ENCODE measurements around the gene RAPGEF1.

- no peak for TF ChIP-seq REST (IDR thresholded peaks at IDR 0.05; ENCODE audit: low read depth)
- no peak for TF ChIP-seq YY1 (IDR thresholded peaks at IDR 0.05; ENCODE audit: low read depth)
- no peak for TF ChIP-seq MAX (IDR thresholded peaks at IDR 0.05)
- TF ChIP-seq TAF1 (IDR thresholded peaks at IDR 0.05; ENCODE audit: low read depth), result no peak
- TF ChIP-seq EP300 (IDR thresholded peaks at IDR 0.05; ENCODE audit: borderline replicate concordance), result no peak
- no peak for TF ChIP-seq CEBPB (IDR thresholded peaks at IDR 0.05)
- no peak for TF ChIP-seq ZBTB7A (IDR thresholded peaks at IDR 0.05; ENCODE audit: low read depth)
- TF ChIP-seq TEAD4 (IDR thresholded peaks at IDR 0.05), result no peak
- no peak for TF ChIP-seq RAD21 (IDR thresholded peaks at IDR 0.05; ENCODE audit: low read depth)
- no peak for TF ChIP-seq TCF12 (IDR thresholded peaks at IDR 0.05; ENCODE audit: low read depth)
- TF ChIP-seq USF1 (IDR thresholded peaks at IDR 0.05), result no peak
- no peak for TF ChIP-seq CREB1 (IDR thresholded peaks at IDR 0.05; ENCODE audit: low read depth)
- no peak for TF ChIP-seq NFIC (IDR thresholded peaks at IDR 0.05)
- no peak for TF ChIP-seq EGR1 (IDR thresholded peaks at IDR 0.05)
These were observed 66.3 kb downstream of the RAPGEF1 start for GRCh38 chr9:131673531-131673930.
